Activated CD4-positive, alpha-beta T cell treated with anti-CD3 and anti-CD28 coated beads, Interleukin-2, amount 10 ng/mL, durations not matched to agents 24 days and 14 days (primary cell): Measurements from ENCODE around the gene ARPIN. TPM values are rescaled to one million over a fixed set of nuclear protein-coding genes. Genes with fewer than 3 reads are reported as not detected.
A peak's percentile ranks its signal among the peaks of the same experiment; 100 is the strongest.
"Not testable (repeated sequence)": the region's sequence is repeated elsewhere in the genome, so short reads cannot be mapped to it uniquely, and the experiment has no call there.

Experiments
- DNase-seq: peaks from one replicate; pipeline ENCODE4 v3.0.0; 2022
- H3K27ac Mint-ChIP-seq: one replicate; pipeline ENCODE4 v1.8.0; 2022; ENCODE audit warnings: mild to moderate bottlenecking, mixed read lengths
- H3K27me3 Mint-ChIP-seq: one replicate; pipeline ENCODE4 v1.8.0; 2022; ENCODE audit warnings: mixed read lengths
- H3K36me3 Mint-ChIP-seq: one replicate; pipeline ENCODE4 v1.8.0; 2022; ENCODE audit warnings: low read depth, mild to moderate bottlenecking, mixed read lengths
- H3K4me1 Mint-ChIP-seq: one replicate; pipeline ENCODE4 v1.8.0; 2021; ENCODE audit warnings: mixed read lengths
- H3K4me3 Mint-ChIP-seq: one replicate; pipeline ENCODE4 v1.8.0; 2022; ENCODE audit warnings: mild to moderate bottlenecking, moderate library complexity, mixed read lengths
- H3K9me3 Mint-ChIP-seq: one replicate; pipeline ENCODE4 v1.8.0; 2021; ENCODE audit warnings: mixed read lengths
- intact Hi-C: fragments of 100-400 bp; cut with micrococcal nuclease; formaldehyde crosslinking; loops from one replicate; pipeline ENCODE4 v1.15.1; 2023
- total RNA-seq: library from RNA; stranded (reverse); gene quantifications from 2 replicates; pipeline ENCODE4 v1.2.3, GENCODE V29; 2022

ARPIN gene
- not detected in 2 replicates for total RNA-seq

GRCh38 chr15:89912674-89913396 is at the start of gene ARPIN:
Gene ARPIN, minus strand, starts transcription at chr15:89912952. Its CDS starts 117 bp downstream, at chr15:89912835.
- intact Hi-C loops = no loop called here
- no peak within 1 kb of the TSS for H3K27ac Mint-ChIP-seq
- H3K36me3 Mint-ChIP-seq = no peaks in the 10 kb centered on the region
- H3K9me3 Mint-ChIP-seq = no peaks in the 10 kb centered on the region
- no peaks in the 10 kb centered on the region for H3K4me1 Mint-ChIP-seq
- H3K27me3 Mint-ChIP-seq = peaks cover 49% of the 10 kb centered on the region
- H3K4me3 Mint-ChIP-seq = peak within 1 kb of the TSS; percentile 23
- DNase-seq = no peak

GRCh38 chr15:89958107-89958805 is 45.5 kb upstream of the ARPIN start:
- H3K4me1 Mint-ChIP-seq = no peaks in the 10 kb centered on the region
- H3K36me3 Mint-ChIP-seq = no peaks in the 10 kb centered on the region
- no peak for DNase-seq
- peaks cover 13% of the 10 kb centered on the region for H3K27me3 Mint-ChIP-seq
- intact Hi-C loops = no loop called here
- H3K9me3 Mint-ChIP-seq = no peaks in the 10 kb centered on the region
- H3K27ac Mint-ChIP-seq = no peak overlapping the region
- no peak overlapping the region for H3K4me3 Mint-ChIP-seq

DNA sequence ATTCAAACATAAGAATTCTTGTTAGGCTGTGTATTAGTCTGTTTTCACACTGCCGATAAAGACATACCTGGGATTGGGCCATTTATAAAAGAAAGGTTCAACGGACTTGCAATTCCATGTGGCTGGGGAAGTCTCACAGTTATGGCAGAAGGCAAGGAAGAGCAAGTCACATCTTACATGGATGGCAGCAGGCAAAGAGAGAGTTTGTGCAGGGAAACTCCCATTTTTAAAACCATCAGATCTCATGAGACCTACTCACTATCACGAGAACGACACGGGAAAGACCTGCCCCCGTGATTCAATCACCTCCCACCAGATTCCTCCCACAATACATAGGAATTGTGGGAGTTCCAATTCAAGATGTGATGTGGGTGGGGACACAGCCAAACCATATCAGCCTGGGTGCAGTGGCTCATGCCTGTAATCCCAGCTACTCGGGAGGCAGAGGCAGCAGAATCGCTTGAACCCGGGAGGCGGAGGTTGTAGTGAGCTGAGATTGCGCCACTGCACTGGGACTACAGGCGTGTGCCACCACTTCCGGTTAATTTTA is 42.8 kb upstream of the ARPIN start:
- DNase-seq, H3K36me3 Mint-ChIP-seq, H3K4me1 Mint-ChIP-seq, H3K27ac Mint-ChIP-seq, intact Hi-C loops, H3K9me3 Mint-ChIP-seq, H3K4me3 Mint-ChIP-seq: not testable (repeated sequence)
- H3K27me3 Mint-ChIP-seq = peaks cover 13% of the 10 kb centered on the region

DNA sequence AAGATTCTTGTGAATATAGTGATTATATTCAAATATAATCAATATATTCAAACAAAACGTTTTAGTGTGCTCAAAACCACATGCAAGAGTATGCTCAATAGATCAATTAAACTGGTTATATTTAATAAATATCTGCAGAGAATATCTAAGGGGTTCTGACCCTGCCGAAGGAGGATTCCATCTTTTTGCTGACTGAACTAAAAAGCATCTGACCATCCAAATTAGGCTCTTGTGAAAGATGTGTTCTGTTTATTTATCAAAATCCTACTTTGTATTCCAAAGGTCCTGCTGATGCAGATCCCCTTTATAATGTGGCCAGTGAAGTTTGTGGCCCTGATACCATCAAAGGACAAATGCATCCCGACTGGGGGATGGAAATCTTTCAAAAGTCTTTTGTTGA is 41.8 kb upstream of the ARPIN start:
- no peaks in the 10 kb centered on the region for H3K9me3 Mint-ChIP-seq
- peaks cover 13% of the 10 kb centered on the region for H3K27me3 Mint-ChIP-seq
- no peak overlapping the region for H3K27ac Mint-ChIP-seq
- DNase-seq = no peak
- no peak overlapping the region for H3K4me3 Mint-ChIP-seq
- intact Hi-C loops = no loop called here
- no peaks in the 10 kb centered on the region for H3K36me3 Mint-ChIP-seq
- peaks cover 2% of the 10 kb centered on the region for H3K4me1 Mint-ChIP-seq

DNA sequence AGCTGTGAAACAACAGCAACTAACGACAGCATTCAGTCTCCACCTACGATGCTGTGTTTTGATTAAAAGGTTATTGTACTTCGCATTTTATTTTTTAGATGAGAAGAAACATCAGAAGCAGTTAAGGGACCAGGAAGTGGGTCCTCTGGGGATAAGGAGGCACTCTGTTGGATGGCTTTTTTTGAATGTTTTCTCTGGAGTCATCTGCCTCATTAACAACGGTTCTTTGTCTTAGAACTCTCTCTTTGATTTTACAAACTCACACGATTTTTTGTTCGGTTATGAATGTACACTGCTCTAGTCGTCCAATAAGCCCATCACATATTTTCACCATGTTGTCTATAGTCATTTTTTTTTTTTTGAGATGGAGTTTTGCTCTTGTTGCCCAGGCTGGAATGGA is 36.0 kb upstream of the ARPIN start:
- Mint-ChIP-seq H3K4me3 (no peak overlapping the region), H3K4me1 (peaks cover 5% of the 10 kb centered on the region), H3K27ac (no peak overlapping the region), H3K36me3 (no peaks in the 10 kb centered on the region), H3K27me3 (peaks cover 1% of the 10 kb centered on the region), H3K9me3 (no peaks in the 10 kb centered on the region)
- no peak for DNase-seq
- intact Hi-C loops = no loop called here

DNA sequence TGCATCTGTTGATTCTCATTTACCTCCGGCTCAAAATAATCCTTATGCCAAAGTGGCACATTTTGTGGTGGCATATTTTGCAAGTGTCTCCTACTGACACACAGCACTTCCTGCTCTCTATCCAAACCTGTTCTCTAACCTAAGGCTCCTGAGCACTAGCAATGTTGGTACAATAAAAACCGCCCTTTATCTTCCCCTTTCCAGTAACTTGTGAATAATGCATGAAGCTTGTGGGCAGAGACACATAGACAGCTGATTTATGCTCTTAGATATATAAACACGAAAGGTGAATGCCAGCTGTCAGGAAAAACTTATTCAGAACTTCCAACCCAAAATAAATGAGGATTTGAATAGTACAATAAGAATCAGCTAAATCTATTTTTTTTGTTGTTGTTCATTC is 34.6 kb upstream of the ARPIN start:
- Mint-ChIP-seq H3K36me3 (no peaks in the 10 kb centered on the region), H3K4me3 (no peak overlapping the region), H3K27me3 (peaks cover 5% of the 10 kb centered on the region), H3K9me3 (no peaks in the 10 kb centered on the region), H3K4me1 (peaks cover 3% of the 10 kb centered on the region), H3K27ac (no peak overlapping the region)
- intact Hi-C loops = no loop called here
- no peak for DNase-seq

DNA sequence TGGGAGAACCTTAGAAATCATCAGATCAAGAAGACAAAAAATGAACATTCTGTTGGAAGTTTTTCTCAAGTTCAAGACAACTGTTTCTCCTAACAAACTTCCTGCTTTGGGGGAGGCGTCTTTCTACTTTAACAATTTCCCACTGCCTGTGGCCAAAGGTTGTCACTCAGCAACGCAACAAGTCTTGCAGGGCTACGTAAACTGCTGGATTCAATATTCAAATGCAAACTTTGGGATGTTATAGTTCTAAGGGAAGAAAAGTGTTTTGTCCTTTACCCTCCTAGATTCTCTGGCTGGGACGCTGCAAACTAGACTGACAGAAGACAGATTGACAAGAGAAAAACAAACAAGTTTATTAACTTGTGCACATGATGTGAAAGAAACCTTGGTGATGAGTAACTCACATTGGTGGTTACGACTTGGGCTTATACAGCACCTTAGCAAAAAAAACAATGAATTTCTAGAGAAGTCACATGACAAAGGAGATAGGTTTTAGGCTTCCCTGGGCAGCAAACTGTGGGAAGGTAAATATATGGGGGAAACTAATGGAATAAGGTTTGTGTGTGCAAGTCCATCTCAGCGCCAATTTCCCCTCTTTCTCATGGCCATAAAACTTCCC is 34.0 kb upstream of the ARPIN start:
- no peaks in the 10 kb centered on the region for H3K9me3 Mint-ChIP-seq
- peaks cover 5% of the 10 kb centered on the region for H3K27me3 Mint-ChIP-seq
- intact Hi-C loops = no loop called here
- H3K4me3 Mint-ChIP-seq = no peak overlapping the region
- DNase-seq = no peak
- H3K4me1 Mint-ChIP-seq = peaks cover 3% of the 10 kb centered on the region
- no peaks in the 10 kb centered on the region for H3K36me3 Mint-ChIP-seq
- H3K27ac Mint-ChIP-seq = no peak overlapping the region

GRCh38 chr15:89943721-89944120 is 31.0 kb upstream of the ARPIN start:
- H3K4me1 Mint-ChIP-seq, DNase-seq, H3K27ac Mint-ChIP-seq, H3K4me3 Mint-ChIP-seq, intact Hi-C loops, H3K9me3 Mint-ChIP-seq, H3K36me3 Mint-ChIP-seq: not testable (repeated sequence)
- H3K27me3 Mint-ChIP-seq = peaks cover 10% of the 10 kb centered on the region

- intact Hi-C loops = no loop called here
- Mint-ChIP-seq H3K9me3 (no peaks in the 10 kb centered on the region), H3K27me3 (peaks cover 17% of the 10 kb centered on the region), H3K4me3 (no peak overlapping the region), H3K36me3 (no peaks in the 10 kb centered on the region), H3K27ac (no peak overlapping the region), H3K4me1 (peaks cover 13% of the 10 kb centered on the region)
- no peak for DNase-seq
These were observed 27.2 kb upstream of the ARPIN start for GRCh38 chr15:89939910-89940309.

DNA sequence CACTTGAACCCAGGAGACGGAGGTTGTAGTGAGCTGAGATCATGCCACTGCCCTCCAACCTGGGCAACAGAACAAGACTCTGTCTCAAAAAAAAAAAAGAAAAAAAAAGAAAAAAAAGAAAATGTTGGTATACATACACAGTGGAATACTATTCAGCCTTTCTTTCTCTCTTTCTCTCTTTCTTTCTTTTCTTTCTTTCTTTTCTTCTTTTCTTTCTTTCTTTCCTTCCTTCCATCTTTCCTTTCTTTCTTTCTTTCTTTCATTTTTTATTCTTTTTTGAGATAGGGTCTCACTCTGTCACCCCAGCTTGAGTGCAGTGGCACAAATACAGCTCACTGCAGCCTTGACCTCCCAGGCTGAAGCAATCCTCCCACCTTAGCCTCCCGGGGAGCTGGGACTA is 26.6 kb upstream of the ARPIN start:
- DNase-seq, intact Hi-C loops: not testable (repeated sequence)

GRCh38 chr15:89937365-89938350 is 24.9 kb upstream of the ARPIN start:
- peaks cover 19% of the 10 kb centered on the region for H3K27me3 Mint-ChIP-seq
- intact Hi-C loops = no loop called here
- H3K36me3 Mint-ChIP-seq = no peaks in the 10 kb centered on the region
- no peak overlapping the region for H3K4me3 Mint-ChIP-seq
- peaks cover 13% of the 10 kb centered on the region for H3K4me1 Mint-ChIP-seq
- no peaks in the 10 kb centered on the region for H3K9me3 Mint-ChIP-seq
- no peak for DNase-seq
- H3K27ac Mint-ChIP-seq = no peak overlapping the region

More for the DNA sequence above, 26.6 kb upstream of the ARPIN start:
- H3K9me3 Mint-ChIP-seq, H3K27ac Mint-ChIP-seq, H3K4me3 Mint-ChIP-seq, H3K36me3 Mint-ChIP-seq: not testable (repeated sequence)
- Mint-ChIP-seq H3K27me3 (peaks cover 17% of the 10 kb centered on the region), H3K4me1 (peaks cover 13% of the 10 kb centered on the region)

GRCh38 chr15:89936786-89937265 is 24.1 kb upstream of the ARPIN start:
- Mint-ChIP-seq H3K27me3 (peaks cover 18% of the 10 kb centered on the region), H3K4me3 (no peak overlapping the region), H3K36me3 (no peaks in the 10 kb centered on the region), H3K27ac (no peak overlapping the region), H3K4me1 (peaks cover 13% of the 10 kb centered on the region), H3K9me3 (no peaks in the 10 kb centered on the region)
- no peak for DNase-seq
- intact Hi-C loops = no loop called here
